GM12891 (cell line): ENCODE results near the gene KLHL36. TPM values are rescaled to one million over a fixed set of nuclear protein-coding genes. Genes with fewer than 3 reads are reported as not detected.

Experiments used
- DNase-seq: peaks from one replicate; pipeline ENCODE4 v3.0.0; 2011; ENCODE audit warnings: low spot score; ENCODE audit not compliant: insufficient read length
- FAIRE-seq: peaks from 2 replicates; lab custom pipeline; 2011; peaks lifted over from hg19 to GRCh38; lab: Jason Lieb, UNC
- PAX5 ChIP-seq: IDR thresholded peaks from 2 replicates; pipeline ENCODE4 v1.6.1; 2011; ENCODE audit warnings: low read length, moderate library complexity, mild to moderate bottlenecking; ENCODE audit not compliant: insufficient read depth, severe bottlenecking
- POLR2A ChIP-seq: IDR thresholded peaks from 2 replicates; pipeline ENCODE4 v1.6.1; 2011; ENCODE audit warnings: low read depth, low read length, control low read depth
- POLR2AphosphoS5 ChIP-seq: IDR thresholded peaks from 2 replicates; pipeline ENCODE4 v1.6.1; 2011; ENCODE audit warnings: low read depth, low read length, control low read depth
- POU2F2 ChIP-seq: IDR thresholded peaks from 2 replicates; pipeline ENCODE4 v1.6.1; 2011; ENCODE audit warnings: low read depth, mild to moderate bottlenecking, control low read depth, low read length, moderate library complexity
- SPI1 ChIP-seq: IDR thresholded peaks from 2 replicates; pipeline ENCODE4 v1.6.1; 2011; ENCODE audit warnings: low read depth, low read length, control low read depth
- TAF1 ChIP-seq: IDR thresholded peaks from 2 replicates; pipeline ENCODE4 v1.6.1; 2011; ENCODE audit warnings: low read depth, low read length, control low read depth
- polyA plus RNA-seq: library from polyadenylated mRNA; unstranded; fragments of >200 nt; gene quantifications from one replicate; pipeline ENCODE4 v1.2.1, GENCODE V29; 2012; ENCODE audit warnings: low read depth, missing spikeins, inconsistent platforms; ENCODE audit not compliant: missing spikeins

KLHL36 gene
- polyA plus RNA-seq, result 18.6 TPM

DNA sequence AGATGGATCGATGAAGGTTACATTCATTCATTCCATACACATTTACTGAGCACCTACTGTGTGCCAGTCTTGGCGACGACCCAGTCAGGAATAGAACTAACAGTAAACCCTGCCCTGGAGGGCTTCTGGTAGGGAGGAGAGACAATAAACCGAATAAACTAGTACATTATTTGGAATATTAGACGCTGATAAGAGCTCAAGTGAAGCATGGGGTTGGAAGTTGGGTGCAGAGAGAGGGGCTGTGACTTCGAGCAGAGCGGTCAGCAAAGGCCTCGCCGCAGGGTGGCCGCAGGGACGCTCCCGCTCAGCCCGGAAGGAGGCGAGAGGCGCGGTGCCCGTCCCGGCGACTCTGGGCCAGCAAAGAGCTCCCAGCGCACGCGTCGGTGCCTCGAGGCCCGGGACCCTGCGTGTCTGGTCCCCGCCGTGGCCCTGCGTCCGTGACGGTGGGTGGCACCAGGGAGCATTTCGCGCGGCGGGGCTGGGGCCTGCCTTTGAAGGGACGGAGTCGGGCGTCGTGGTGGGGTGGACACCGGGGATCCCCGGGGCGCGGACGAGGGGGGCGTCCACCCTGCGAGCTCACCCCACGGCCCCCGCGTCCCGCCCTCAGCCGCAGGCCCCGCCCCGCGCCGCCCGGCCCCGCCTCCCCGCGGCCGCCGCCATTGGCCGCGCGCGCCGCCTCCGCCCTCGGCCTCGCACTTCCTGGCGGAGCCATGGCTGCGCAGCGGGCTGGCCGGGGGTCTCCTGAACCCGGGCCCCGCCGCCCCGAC, at the start of gene KLHL36:
Gene KLHL36 (plus strand): TSS at position 684 of the 767 bp plus-strand sequence. CDS start 2,357 bp downstream, outside the sequence.
- TF ChIP-seq POLR2A (no peak), POLR2AphosphoS5 (no peak), PAX5 (no peak), SPI1 (no peak), TAF1 (no peak), POU2F2 (no peak)
- FAIRE-seq (peak; percentile 80), DNase-seq (peak; percentile 96)

DNA sequence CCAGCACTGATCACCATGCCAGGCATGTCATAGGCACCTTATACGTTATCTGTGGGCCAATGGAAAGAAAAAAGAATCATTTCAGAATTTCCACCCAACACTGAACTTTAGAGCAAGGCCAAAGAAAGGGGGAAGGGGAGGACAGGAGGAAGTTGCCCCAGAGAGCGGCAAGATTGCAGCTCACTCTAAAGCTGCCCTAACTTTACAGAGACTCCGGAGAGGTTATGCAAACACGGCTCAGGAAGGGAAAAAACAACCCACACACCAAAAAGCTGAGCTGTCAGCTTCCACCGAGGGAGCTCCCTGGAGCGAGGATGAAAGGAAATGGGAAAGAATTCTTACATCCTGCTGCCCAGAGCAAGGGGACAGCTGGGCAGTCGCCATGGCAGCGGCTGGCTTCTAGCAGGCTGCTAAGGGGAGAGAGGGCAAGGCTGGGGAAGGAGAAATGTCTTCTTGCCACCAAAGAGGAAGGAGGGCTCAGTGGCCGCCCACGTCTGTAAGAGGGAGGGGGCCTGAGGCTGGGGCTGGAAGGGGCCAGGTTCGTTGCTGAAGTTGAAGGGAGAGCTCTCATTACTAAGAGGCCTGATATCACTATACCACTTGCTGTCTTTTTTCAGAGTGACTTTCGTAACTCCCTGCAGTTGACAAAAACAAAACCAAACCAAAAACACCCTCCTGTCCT, 48.6 kb upstream of the KLHL36 start:
- FAIRE-seq (peak; percentile 79), DNase-seq (no peak)
- TF ChIP-seq TAF1 (no peak; the same call in 1 of the 2 replicates), POLR2AphosphoS5 (peak; percentile 67; the same call in 1 of the 2 replicates), SPI1 (peak; percentile 46; the same call in 1 of the 2 replicates), POU2F2 (peak; percentile 73; the same call in 1 of the 2 replicates), POLR2A (peak; percentile 71), PAX5 (no peak)

DNA sequence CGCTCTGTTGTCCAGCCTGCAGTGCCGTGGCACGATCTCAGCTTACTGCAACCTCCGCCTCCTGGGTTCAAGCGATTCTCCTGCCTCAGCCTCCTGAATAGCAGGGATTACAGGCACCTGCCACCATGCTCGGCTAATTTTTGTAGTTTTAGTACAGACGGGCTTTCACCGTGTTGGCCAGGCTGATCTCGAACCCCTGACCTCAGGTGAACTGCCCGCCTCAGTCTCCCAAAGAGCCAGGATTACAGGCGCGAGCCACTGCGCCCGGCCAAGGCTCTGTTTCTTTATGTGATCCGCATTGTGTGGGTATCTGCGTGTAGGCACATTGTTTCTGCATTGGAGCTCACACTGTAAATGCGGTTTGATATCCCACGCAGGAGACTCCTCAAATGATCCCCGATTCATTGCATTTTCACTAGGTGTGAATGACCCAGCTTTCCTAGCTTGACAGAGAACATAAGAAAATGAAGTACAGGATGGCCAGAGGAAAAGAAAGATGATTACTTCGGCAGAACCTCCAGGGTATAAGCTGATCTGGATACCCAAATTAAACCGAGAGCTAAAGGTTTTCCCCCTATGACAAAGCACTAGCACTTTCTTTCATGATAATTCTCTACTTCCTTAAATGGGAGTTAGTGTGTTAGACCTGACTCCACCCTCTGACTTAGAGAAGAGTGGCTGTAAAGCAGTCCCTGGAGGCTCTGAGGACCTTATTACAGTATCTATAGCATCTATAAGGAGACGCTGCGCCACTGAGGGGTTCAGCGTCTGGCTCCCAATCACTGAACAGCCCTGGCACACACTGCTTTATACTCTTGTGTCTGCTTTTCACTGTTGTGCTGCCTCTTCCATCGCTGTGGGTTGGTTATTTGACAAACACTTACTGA, 47.7 kb upstream of the KLHL36 start:
- FAIRE-seq, result peak; percentile 85
- TF ChIP-seq POLR2AphosphoS5 (peak; percentile 66), TAF1 (peak; percentile 50), SPI1 (peak; percentile 36), PAX5 (no peak), POU2F2 (no peak), POLR2A (peak; percentile 84)
- DNase-seq, result no peak

DNA sequence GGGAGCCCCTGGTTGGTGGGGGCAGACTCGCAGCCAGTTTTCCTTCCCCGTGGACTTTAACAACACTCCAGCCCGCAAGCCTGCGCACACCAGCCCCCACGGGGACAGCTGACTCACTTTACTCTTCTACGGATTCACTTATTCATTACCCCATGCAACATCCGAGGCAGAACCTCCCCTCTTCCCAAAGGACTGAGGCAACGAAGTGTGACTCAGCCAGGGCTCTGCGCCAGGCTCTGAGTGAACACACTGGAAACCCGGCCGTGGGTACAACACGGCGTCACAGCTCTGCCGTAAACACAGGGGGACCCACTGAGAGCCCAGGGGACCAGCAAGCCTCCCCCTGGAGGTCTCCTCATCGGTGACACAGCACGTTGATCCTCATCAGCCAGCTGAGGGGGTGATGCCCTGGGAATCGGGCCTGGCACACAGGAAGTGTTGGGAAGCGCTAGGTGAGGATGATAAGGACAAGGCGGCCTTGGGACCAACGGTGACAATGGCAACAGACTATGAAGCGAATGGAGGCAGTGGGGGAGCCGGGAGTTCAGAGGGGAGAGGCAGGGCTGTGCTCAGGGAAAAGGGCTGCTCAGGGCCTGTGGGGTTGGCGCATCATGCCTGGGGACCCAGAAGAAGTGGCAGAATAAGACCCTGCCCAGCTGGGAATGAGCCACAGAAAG, 45.0 kb upstream of the KLHL36 start:
- TF ChIP-seq POU2F2 (no peak), TAF1 (no peak), SPI1 (no peak), PAX5 (no peak), POLR2A (no peak), POLR2AphosphoS5 (no peak)
- no peak for DNase-seq
- no peak for FAIRE-seq

DNA sequence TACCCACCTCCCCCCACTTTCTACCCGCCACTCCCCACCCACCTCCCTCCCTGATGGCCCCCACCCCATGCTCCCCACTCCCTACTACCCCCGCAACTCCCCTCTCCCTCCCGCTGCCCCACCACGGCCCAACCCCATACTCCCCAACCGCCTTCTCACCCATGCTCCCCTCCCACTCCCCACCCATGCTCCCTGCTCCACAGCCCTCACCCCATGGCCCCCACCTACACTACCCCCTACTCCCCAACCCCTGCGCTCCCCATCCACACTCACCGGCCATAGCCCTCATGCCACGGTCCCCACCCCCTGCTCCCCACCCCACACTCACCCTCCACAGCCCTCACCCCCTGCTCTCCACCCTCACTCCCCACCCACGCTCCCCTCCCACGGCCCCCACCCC, 44.4 kb upstream of the KLHL36 start:
- TF ChIP-seq SPI1 (no peak), POLR2AphosphoS5 (no peak), POLR2A (no peak), PAX5 (no peak), POU2F2 (no peak), TAF1 (no peak)
- FAIRE-seq (no peak), DNase-seq (no peak)

DNA sequence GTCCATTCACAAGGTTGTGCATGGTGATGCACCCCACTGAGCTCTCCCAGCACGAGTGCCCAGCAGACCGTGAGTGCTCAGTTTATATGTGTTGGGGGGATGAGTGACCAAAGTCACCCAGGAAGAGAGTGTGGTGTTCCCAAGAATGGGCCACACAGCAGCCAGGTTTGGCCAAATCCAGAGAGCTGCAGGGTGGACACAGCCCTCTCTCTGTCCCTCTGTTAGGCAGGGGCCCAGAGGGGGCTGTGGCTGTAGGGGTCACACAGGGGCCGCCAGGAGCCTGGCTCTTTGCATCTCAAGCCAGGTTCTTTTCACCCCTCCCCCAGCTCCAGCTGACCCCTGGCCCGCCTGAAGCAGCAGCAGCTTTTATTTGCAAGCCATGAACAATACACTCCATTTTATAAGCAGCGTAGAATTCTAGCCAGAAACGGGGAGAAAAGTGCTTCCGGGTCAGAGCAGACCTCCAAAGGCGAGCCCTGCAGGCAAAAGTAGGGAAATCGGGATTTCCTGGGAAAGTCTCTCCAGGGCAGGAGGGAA, 43.8 kb upstream of the KLHL36 start:
- FAIRE-seq (no peak), DNase-seq (no peak)
- no peak for TF ChIP-seq SPI1
- no peak for TF ChIP-seq PAX5
- TF ChIP-seq TAF1, result no peak
- no peak for TF ChIP-seq POU2F2
- TF ChIP-seq POLR2AphosphoS5, result no peak
- no peak for TF ChIP-seq POLR2A

DNA sequence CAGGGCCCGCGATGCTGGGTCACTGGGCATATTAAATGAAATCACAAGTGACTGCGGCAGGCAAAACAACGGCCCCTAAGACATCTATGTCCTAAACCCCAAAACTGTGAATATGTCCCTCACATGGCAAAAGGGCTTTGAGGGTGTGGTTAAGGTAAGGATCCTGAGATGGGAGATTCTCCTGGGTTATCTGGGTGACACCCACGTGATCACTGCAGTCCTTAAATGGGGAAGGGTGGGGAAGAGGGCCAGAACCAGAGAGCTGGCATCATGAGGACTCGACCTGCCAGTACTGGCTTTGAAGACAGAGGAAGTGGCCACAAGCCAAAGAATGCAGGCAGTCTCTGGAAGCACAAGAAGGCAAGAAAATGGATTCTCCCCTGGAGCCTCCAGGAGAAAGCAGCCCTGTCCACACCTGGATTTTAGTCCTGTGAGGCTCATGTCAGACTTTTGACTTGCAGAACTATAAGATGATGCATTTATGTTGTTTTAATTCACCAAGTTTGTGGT, 42.9 kb upstream of the KLHL36 start:
- no peak for FAIRE-seq
- no peak for DNase-seq
- no peak for TF ChIP-seq PAX5
- no peak for TF ChIP-seq POLR2A
- 0 out of 2 replicates have a peak, but pooled peaks have one; percentile 0 for TF ChIP-seq SPI1

DNA sequence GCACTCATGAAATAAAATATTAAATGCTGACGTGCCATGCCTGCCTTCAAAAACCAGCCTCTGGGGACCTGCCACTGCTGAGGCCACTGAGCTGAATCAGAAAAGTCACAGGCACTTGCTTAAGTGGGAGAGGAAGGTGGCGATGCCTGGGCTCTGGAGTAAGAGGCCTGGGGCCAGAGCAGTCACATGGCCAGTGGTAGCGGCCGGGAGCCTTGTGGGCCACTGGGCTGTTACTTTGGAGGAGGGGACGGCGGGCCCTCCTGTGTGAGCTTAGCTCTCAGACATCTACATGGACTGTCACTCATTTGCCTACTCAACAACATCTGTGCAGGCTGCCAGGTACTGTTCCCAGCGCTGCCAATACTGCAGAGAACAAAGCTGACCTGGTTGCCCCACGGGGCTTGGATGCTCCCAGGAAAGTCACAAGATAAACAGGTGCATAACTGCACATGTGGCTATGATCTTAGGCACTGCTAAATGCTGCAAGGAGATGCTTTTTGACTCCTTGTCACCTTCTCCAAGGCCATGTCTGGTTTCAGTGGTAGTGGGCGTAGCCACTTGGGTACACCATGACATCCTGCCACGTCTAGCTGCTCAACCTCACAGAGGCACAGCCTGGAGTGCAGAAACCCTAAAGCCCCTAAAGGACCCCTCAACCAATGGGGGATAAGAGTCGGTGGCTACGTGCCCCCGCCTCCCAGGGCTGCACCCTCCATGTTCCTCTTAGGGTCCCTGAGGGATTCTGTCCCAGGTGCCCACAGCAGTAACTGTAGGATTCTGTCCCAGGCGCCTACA, 42.0 kb upstream of the KLHL36 start:
- peak; percentile 88 for FAIRE-seq
- DNase-seq, result no peak
- TF ChIP-seq POLR2A (0 out of 2 replicates have a peak, but pooled peaks have one; percentile 26), PAX5 (no peak)
